ENCODE measurements around the gene SDE2.
"Not testable (repeated sequence)": the region's sequence is repeated elsewhere in the genome, so short reads cannot be mapped to it uniquely, and the experiment has no call there.

SDE2 gene

DNA sequence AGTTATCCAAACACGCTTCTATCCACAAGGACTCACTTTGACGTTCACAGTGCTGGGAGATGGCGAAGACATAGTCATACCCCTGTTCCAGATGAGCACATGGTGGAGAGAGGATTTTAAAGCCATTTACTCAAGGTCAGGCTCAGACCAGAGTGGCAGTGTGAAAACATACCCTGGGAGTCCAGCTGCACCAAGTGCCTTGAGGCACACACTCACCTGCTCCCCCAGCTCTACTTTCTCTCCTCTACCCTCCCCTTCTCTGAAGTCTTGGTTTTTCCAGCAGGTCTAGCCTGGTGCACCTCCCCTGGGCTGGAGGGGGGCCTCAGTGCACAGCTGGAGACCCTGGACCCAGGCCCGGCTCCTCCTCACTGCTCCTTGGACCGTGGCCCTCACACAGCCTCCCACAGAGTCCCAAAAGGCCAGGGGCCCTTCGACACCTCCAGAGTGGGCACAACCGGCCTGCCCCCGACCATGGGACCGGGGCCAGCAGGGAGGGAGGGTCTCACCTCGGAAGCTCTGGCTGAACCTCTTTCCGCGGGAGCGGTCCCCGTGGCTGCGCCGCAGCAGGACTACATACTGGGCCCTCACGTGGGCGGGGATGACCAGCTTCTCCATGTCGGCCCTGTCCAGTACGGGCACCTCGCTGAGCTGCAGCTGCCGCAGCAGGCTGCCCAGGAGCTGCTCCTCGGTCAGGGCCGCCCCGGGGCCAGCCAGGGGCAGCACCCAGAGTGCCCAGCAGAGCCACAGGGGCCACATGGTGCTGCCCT, 58.6 kb downstream of the SDE2 start:
- DNase-seq, result no peak

DNA sequence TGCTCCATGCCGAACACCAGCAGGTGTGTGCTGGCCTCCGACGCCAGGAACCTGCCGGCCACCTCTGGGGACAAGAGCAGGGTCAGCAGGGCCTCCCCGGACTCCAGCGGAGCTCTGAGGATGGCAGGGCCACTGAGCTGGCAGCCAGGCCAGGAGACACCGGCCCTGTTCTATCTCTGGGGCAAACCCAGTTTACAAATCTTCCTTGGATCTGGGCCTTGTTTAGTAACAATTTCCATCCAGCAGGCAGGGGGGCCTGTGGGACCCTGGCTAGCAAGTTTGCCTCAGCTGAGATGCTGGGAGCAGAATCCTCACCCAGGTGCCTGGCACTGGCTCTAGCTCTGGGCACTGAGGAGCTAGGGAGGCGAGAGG, 59.2 kb downstream of the SDE2 start:
- not testable (repeated sequence) for DNase-seq

DNA sequence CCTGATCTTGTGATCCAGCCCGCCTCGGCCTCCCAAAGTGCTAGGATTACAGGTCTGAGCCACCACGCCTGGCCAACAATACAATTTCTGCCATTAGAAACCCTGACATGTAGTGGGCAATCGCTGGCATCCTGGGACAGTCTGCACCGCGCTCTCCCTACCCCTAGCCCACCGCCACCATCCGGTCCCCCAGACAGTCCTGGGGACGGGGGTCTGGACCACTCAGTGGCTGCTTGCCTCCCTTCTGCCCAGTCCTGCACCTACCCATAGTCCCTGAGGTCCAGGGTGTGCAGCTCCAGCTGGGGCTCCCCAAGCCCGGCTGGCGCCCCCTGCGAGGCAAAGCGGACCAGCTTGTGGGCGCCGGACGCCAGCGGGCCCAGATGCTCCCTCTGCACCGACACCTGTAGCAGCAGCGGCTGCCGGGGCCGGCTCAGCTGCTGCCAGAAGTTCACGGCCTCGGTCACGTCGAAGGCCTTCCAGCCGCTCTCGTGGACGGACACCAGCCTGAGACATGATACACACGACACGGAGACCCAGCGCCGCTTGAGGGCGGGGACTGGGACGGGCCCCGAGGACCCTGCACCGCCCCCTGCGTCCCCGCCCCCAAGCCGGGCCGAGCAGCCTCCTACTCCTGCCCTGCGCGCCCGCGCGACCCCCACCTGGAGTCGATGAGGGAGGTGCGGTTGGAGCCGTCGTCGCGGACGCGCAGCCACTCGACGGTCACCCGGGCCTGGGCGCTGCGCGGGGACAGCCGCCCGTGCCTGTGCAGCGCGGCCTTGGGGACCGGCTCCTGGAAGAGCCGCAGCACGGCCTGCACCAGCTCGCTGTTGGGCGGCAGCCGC, 59.8 kb downstream of the SDE2 start:
- peak; percentile 18 for DNase-seq

GRCh38 chr1:225937048-225937968, 61.8 kb downstream of the SDE2 start:
- DNase-seq, result no peak

DNA sequence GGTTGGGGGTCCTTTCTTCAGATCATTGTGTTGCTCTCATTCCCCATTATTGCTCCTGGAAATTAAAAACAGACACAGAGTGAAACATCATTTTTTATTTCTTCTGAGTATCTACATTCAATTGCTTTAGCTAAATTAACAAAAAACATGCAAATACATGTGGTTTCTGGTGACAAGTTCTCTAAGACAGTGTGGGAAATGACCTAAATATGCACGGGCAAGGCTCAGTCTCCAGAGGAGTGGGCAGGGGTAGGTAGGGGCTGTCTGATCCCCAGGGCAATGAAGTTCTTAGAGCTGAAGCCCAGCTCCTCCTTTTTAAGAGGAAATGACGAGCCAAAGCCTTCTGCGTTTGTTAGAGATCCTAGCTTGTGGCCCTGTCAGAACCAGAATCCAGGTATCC, 62.6 kb downstream of the SDE2 start:
- DNase-seq, result no peak

- not testable (repeated sequence) for DNase-seq
Measured at GRCh38 chr1:225936086-225936485, 63.1 kb downstream of the SDE2 start.

DNA sequence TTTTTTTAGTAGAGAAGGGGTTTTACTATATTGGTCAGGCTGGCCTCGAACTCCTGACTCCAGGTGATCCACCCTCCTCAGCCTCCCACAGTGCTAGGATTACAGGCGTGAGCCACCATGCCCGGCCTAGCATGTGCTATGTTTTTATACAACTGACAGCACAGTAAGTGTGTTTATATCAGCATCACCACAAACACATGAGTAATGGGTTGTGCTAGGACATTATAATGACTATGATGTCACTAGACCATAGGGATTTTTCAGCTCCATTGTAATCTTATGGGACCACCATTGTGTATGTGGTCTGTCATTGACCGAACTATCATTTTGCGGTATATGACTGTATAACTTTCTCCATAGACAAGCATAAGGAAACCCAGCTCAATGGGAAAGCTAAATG, 64.4 kb downstream of the SDE2 start:
- DNase-seq, result no peak

- no peak for DNase-seq
Measured at GRCh38 chr1:225933072-225933471, 66.1 kb downstream of the SDE2 start.

All from activated gamma-delta T cell (primary cell).